ENCODE measurements around the gene HOXB6.

Gene HOXB6

GRCh38 chr17:48590607-48591161, 14.1 kb downstream of the HOXB6 start:
- H3K4me1 Mint-ChIP-seq (ENCODE audit: low read depth) = peaks cover 37% of the 10 kb centered on the region
- H3K27ac Mint-ChIP-seq = no peak overlapping the region
- H3K27me3 Mint-ChIP-seq = peaks cover 88% of the 10 kb centered on the region
- no peaks in the 10 kb centered on the region for H3K9me3 Mint-ChIP-seq
- no peaks in the 10 kb centered on the region for H3K36me3 Mint-ChIP-seq (ENCODE audit: low read depth)
- no peak overlapping the region for H3K4me3 Mint-ChIP-seq

GRCh38 chr17:48589831-48590606, 14.8 kb downstream of the HOXB6 start, which contains the start of gene HOXB3:
HOXB3 (minus strand) TSS chr17:48590241; CDS start chr17:48552474, 37,767 bp downstream.
- H3K36me3 Mint-ChIP-seq (ENCODE audit: low read depth) = no peaks in the 10 kb centered on the region
- no peaks in the 10 kb centered on the region for H3K9me3 Mint-ChIP-seq
- H3K27ac Mint-ChIP-seq = no peak within 1 kb of the TSS
- peak within 1 kb of the TSS; percentile 25 for H3K4me3 Mint-ChIP-seq
- peaks cover 82% of the 10 kb centered on the region for H3K27me3 Mint-ChIP-seq
- peaks cover 43% of the 10 kb centered on the region for H3K4me1 Mint-ChIP-seq (ENCODE audit: low read depth)

- no peaks in the 10 kb centered on the region for H3K36me3 Mint-ChIP-seq (ENCODE audit: low read depth)
- H3K9me3 Mint-ChIP-seq = no peaks in the 10 kb centered on the region
- H3K27ac Mint-ChIP-seq = no peak overlapping the region
- H3K27me3 Mint-ChIP-seq = peaks cover 79% of the 10 kb centered on the region
- H3K4me1 Mint-ChIP-seq (ENCODE audit: low read depth) = peaks cover 45% of the 10 kb centered on the region
- H3K4me3 Mint-ChIP-seq = peak overlapping the region; percentile 25
These were observed 15.5 kb downstream of the HOXB6 start for GRCh38 chr17:48589060-48589830.

- Mint-ChIP-seq H3K4me3 (no peak overlapping the region), H3K27me3 (peaks cover 80% of the 10 kb centered on the region), H3K9me3 (no peaks in the 10 kb centered on the region), H3K4me1 (ENCODE audit: low read depth) (peaks cover 38% of the 10 kb centered on the region), H3K36me3 (ENCODE audit: low read depth) (no peaks in the 10 kb centered on the region), H3K27ac (no peak overlapping the region)
These were observed 16.3 kb downstream of the HOXB6 start for GRCh38 chr17:48588528-48588927.

GRCh38 chr17:48588074-48588415, 16.7 kb downstream of the HOXB6 start:
- no peak overlapping the region for H3K4me3 Mint-ChIP-seq
- peaks cover 83% of the 10 kb centered on the region for H3K27me3 Mint-ChIP-seq
- no peak overlapping the region for H3K27ac Mint-ChIP-seq
- H3K9me3 Mint-ChIP-seq = no peaks in the 10 kb centered on the region
- peaks cover 36% of the 10 kb centered on the region for H3K4me1 Mint-ChIP-seq (ENCODE audit: low read depth)
- H3K36me3 Mint-ChIP-seq (ENCODE audit: low read depth) = no peaks in the 10 kb centered on the region

GRCh38 chr17:48587276-48588073, 17.3 kb downstream of the HOXB6 start:
- Mint-ChIP-seq H3K9me3 (no peaks in the 10 kb centered on the region), H3K4me3 (no peak overlapping the region), H3K36me3 (ENCODE audit: low read depth) (no peaks in the 10 kb centered on the region), H3K4me1 (ENCODE audit: low read depth) (peaks cover 36% of the 10 kb centered on the region), H3K27me3 (peaks cover 86% of the 10 kb centered on the region), H3K27ac (no peak overlapping the region)

GRCh38 chr17:48586355-48587258, 18.2 kb downstream of the HOXB6 start:
- Mint-ChIP-seq H3K9me3 (no peaks in the 10 kb centered on the region), H3K36me3 (ENCODE audit: low read depth) (no peaks in the 10 kb centered on the region), H3K27ac (peak overlapping the region; percentile 2), H3K4me1 (ENCODE audit: low read depth) (peaks cover 35% of the 10 kb centered on the region), H3K4me3 (peak overlapping the region; percentile 84), H3K27me3 (peaks cover 82% of the 10 kb centered on the region)

GRCh38 chr17:48584223-48584741, 20.5 kb downstream of the HOXB6 start:
- H3K27me3 Mint-ChIP-seq = peaks cover 83% of the 10 kb centered on the region
- peak overlapping the region; percentile 21 for H3K4me3 Mint-ChIP-seq
- peaks cover 38% of the 10 kb centered on the region for H3K4me1 Mint-ChIP-seq (ENCODE audit: low read depth)
- no peaks in the 10 kb centered on the region for H3K36me3 Mint-ChIP-seq (ENCODE audit: low read depth)
- H3K9me3 Mint-ChIP-seq = no peaks in the 10 kb centered on the region
- H3K27ac Mint-ChIP-seq = no peak overlapping the region

- Mint-ChIP-seq H3K9me3 (no peaks in the 10 kb centered on the region), H3K27ac (no peak overlapping the region), H3K4me3 (peak overlapping the region; percentile 21)
These were observed 21.0 kb downstream of the HOXB6 start for GRCh38 chr17:48583708-48584222.

GRCh38 chr17:48582750-48583069, 22.1 kb downstream of the HOXB6 start:
- no peaks in the 10 kb centered on the region for H3K36me3 Mint-ChIP-seq (ENCODE audit: low read depth)
- H3K27me3 Mint-ChIP-seq = peaks cover 75% of the 10 kb centered on the region
- H3K4me3 Mint-ChIP-seq = peak overlapping the region; percentile 61
- no peak overlapping the region for H3K27ac Mint-ChIP-seq
- no peaks in the 10 kb centered on the region for H3K9me3 Mint-ChIP-seq
- peaks cover 45% of the 10 kb centered on the region for H3K4me1 Mint-ChIP-seq (ENCODE audit: low read depth)

More at GRCh38 chr17:48583708-48584222, 21.0 kb downstream of the HOXB6 start:
- H3K36me3 Mint-ChIP-seq (ENCODE audit: low read depth) = no peaks in the 10 kb centered on the region
- H3K27me3 Mint-ChIP-seq = peaks cover 83% of the 10 kb centered on the region
- peaks cover 43% of the 10 kb centered on the region for H3K4me1 Mint-ChIP-seq (ENCODE audit: low read depth)

GRCh38 chr17:48579760-48580554, 24.8 kb downstream of the HOXB6 start:
- H3K36me3 Mint-ChIP-seq (ENCODE audit: low read depth) = no peaks in the 10 kb centered on the region

GRCh38 chr17:48579471-48579759, 25.4 kb downstream of the HOXB6 start:
- no peaks in the 10 kb centered on the region for H3K9me3 Mint-ChIP-seq
- peaks cover 61% of the 10 kb centered on the region for H3K27me3 Mint-ChIP-seq
- peak overlapping the region; percentile 88 for H3K4me3 Mint-ChIP-seq
- no peak overlapping the region for H3K27ac Mint-ChIP-seq
- H3K36me3 Mint-ChIP-seq (ENCODE audit: low read depth) = no peaks in the 10 kb centered on the region
- peaks cover 42% of the 10 kb centered on the region for H3K4me1 Mint-ChIP-seq (ENCODE audit: low read depth)

More at GRCh38 chr17:48579760-48580554, 24.8 kb downstream of the HOXB6 start:
- H3K27me3 Mint-ChIP-seq = peaks cover 59% of the 10 kb centered on the region
- H3K4me1 Mint-ChIP-seq (ENCODE audit: low read depth) = peaks cover 42% of the 10 kb centered on the region
- peak overlapping the region; percentile 88 for H3K4me3 Mint-ChIP-seq
- no peaks in the 10 kb centered on the region for H3K9me3 Mint-ChIP-seq
- no peak overlapping the region for H3K27ac Mint-ChIP-seq
